Activated T-helper 17 cell treated with anti-CD3 and anti-CD28 coated beads, Interleukin-2, amount 50 U/mL, for 72 hours (primary cell): ENCODE results near the gene RASD1. TPM values are rescaled to one million over a fixed set of nuclear protein-coding genes. Genes with fewer than 3 reads are reported as not detected.
"Not testable (repeated sequence)": the region's sequence is repeated elsewhere in the genome, so short reads cannot be mapped to it uniquely, and the experiment has no call there.

Source experiments
- ATAC-seq: fragments of 150-1000 bp; cut with Tn5 transposase; replicated peaks from 2 replicates; pipeline ENCODE4 v1.10.0; 2021; ENCODE audit warnings: mild to moderate bottlenecking, moderate library complexity
- H3K27ac Mint-ChIP-seq: one replicate; pipeline ENCODE4 v1.8.0; 2022; ENCODE audit warnings: mixed read lengths
- H3K27me3 Mint-ChIP-seq: one replicate; pipeline ENCODE4 v1.8.0; 2022; ENCODE audit warnings: mixed read lengths
- H3K36me3 Mint-ChIP-seq: one replicate; pipeline ENCODE4 v1.8.0; 2022; ENCODE audit warnings: low read depth, mild to moderate bottlenecking, mixed read lengths
- H3K4me1 Mint-ChIP-seq: one replicate; pipeline ENCODE4 v1.8.0; 2022; ENCODE audit warnings: mixed read lengths
- H3K4me3 Mint-ChIP-seq: one replicate; pipeline ENCODE4 v1.8.0; 2022; ENCODE audit warnings: mild to moderate bottlenecking, mixed read lengths
- H3K9me3 Mint-ChIP-seq: one replicate; pipeline ENCODE4 v1.8.0; 2022; ENCODE audit warnings: mixed read lengths
- total RNA-seq, 2 donors: library from RNA; stranded (reverse); gene quantifications; one replicate each; pipeline ENCODE4 v1.2.3, GENCODE V29; 2022

Gene RASD1
- total RNA-seq, 2 donors from 2014 or later: 1.3 TPM

GRCh38 chr17:17466511-17466910 lies 29.7 kb downstream of the RASD1 start:
- Mint-ChIP-seq H3K36me3 (no peaks in the 10 kb centered on the region), H3K27me3 (peaks cover 20% of the 10 kb centered on the region), H3K27ac (no peak overlapping the region), H3K4me3 (no peak overlapping the region), H3K4me1 (no peaks in the 10 kb centered on the region), H3K9me3 (no peaks in the 10 kb centered on the region)
- ATAC-seq: no peak

- H3K4me3 Mint-ChIP-seq, H3K27ac Mint-ChIP-seq, H3K4me1 Mint-ChIP-seq, ATAC-seq, H3K36me3 Mint-ChIP-seq, H3K9me3 Mint-ChIP-seq: not testable (repeated sequence)
- peaks cover 16% of the 10 kb centered on the region for H3K27me3 Mint-ChIP-seq
Observed at GRCh38 chr17:17465878-17466277, 30.3 kb downstream of the RASD1 start.

- Mint-ChIP-seq H3K4me1 (peaks cover 5% of the 10 kb centered on the region), H3K27ac (no peak overlapping the region), H3K27me3 (peaks cover 16% of the 10 kb centered on the region), H3K36me3 (no peaks in the 10 kb centered on the region), H3K9me3 (peaks cover 5% of the 10 kb centered on the region), H3K4me3 (no peak overlapping the region)
- no peak for ATAC-seq
Observed at GRCh38 chr17:17463821-17464220, 32.4 kb downstream of the RASD1 start.

GRCh38 chr17:17462048-17462824 lies 34.0 kb downstream of the RASD1 start:
- Mint-ChIP-seq H3K27me3 (peaks cover 13% of the 10 kb centered on the region), H3K4me1 (peaks cover 5% of the 10 kb centered on the region), H3K4me3 (no peak overlapping the region), H3K9me3 (peaks cover 5% of the 10 kb centered on the region), H3K27ac (no peak overlapping the region), H3K36me3 (no peaks in the 10 kb centered on the region)
- no peak for ATAC-seq

- peaks cover 5% of the 10 kb centered on the region for H3K9me3 Mint-ChIP-seq
- ATAC-seq: no peak
- no peak overlapping the region for H3K4me3 Mint-ChIP-seq
- H3K36me3 Mint-ChIP-seq: no peaks in the 10 kb centered on the region
- no peak overlapping the region for H3K27ac Mint-ChIP-seq
- H3K4me1 Mint-ChIP-seq: peaks cover 5% of the 10 kb centered on the region
- peaks cover 9% of the 10 kb centered on the region for H3K27me3 Mint-ChIP-seq
Observed at GRCh38 chr17:17460038-17460437, 36.2 kb downstream of the RASD1 start.

GRCh38 chr17:17457680-17458079 lies 38.5 kb downstream of the RASD1 start:
- H3K4me1 Mint-ChIP-seq: peaks cover 5% of the 10 kb centered on the region
- no peak for ATAC-seq
- no peaks in the 10 kb centered on the region for H3K27me3 Mint-ChIP-seq
- no peak overlapping the region for H3K27ac Mint-ChIP-seq
- no peak overlapping the region for H3K4me3 Mint-ChIP-seq
- H3K9me3 Mint-ChIP-seq: peaks cover 5% of the 10 kb centered on the region
- H3K36me3 Mint-ChIP-seq: no peaks in the 10 kb centered on the region

- Mint-ChIP-seq H3K27me3 (no peaks in the 10 kb centered on the region), H3K36me3 (no peaks in the 10 kb centered on the region), H3K4me1 (peaks cover 5% of the 10 kb centered on the region), H3K27ac (no peak overlapping the region), H3K9me3 (peaks cover 5% of the 10 kb centered on the region), H3K4me3 (no peak overlapping the region)
- ATAC-seq: no peak
Observed at GRCh38 chr17:17456251-17456650, 39.9 kb downstream of the RASD1 start.

- Mint-ChIP-seq H3K36me3 (no peaks in the 10 kb centered on the region), H3K4me1 (peaks cover 4% of the 10 kb centered on the region), H3K4me3 (no peak overlapping the region), H3K27ac (no peak overlapping the region), H3K9me3 (peaks cover 3% of the 10 kb centered on the region), H3K27me3 (no peaks in the 10 kb centered on the region)
- no peak for ATAC-seq
Observed at GRCh38 chr17:17455173-17455572, 41.0 kb downstream of the RASD1 start.

- H3K36me3 Mint-ChIP-seq, H3K27ac Mint-ChIP-seq, H3K27me3 Mint-ChIP-seq, ATAC-seq, H3K4me1 Mint-ChIP-seq, H3K9me3 Mint-ChIP-seq, H3K4me3 Mint-ChIP-seq: not testable (repeated sequence)
Observed at GRCh38 chr17:17454700-17455099, 41.5 kb downstream of the RASD1 start.

- no peaks in the 10 kb centered on the region for H3K4me1 Mint-ChIP-seq
- H3K4me3 Mint-ChIP-seq: no peak overlapping the region
- no peak for ATAC-seq
- no peaks in the 10 kb centered on the region for H3K36me3 Mint-ChIP-seq
- no peaks in the 10 kb centered on the region for H3K27me3 Mint-ChIP-seq
- H3K27ac Mint-ChIP-seq: no peak overlapping the region
- H3K9me3 Mint-ChIP-seq: no peaks in the 10 kb centered on the region
Observed at GRCh38 chr17:17454276-17454675, 41.9 kb downstream of the RASD1 start.

- no peak overlapping the region for H3K27ac Mint-ChIP-seq
- no peak for ATAC-seq
- H3K27me3 Mint-ChIP-seq: no peaks in the 10 kb centered on the region
- no peak overlapping the region for H3K4me3 Mint-ChIP-seq
- no peaks in the 10 kb centered on the region for H3K4me1 Mint-ChIP-seq
- H3K36me3 Mint-ChIP-seq: no peaks in the 10 kb centered on the region
- no peaks in the 10 kb centered on the region for H3K9me3 Mint-ChIP-seq
Observed at GRCh38 chr17:17453088-17453487, 43.1 kb downstream of the RASD1 start.

- Mint-ChIP-seq H3K4me3 (no peak overlapping the region), H3K27ac (no peak overlapping the region), H3K9me3 (no peaks in the 10 kb centered on the region), H3K4me1 (no peaks in the 10 kb centered on the region), H3K36me3 (no peaks in the 10 kb centered on the region), H3K27me3 (peaks cover 5% of the 10 kb centered on the region)
- no peak for ATAC-seq
Observed at GRCh38 chr17:17448723-17449122, 47.5 kb downstream of the RASD1 start.

- Mint-ChIP-seq H3K27ac (no peak overlapping the region), H3K4me3 (no peak overlapping the region), H3K36me3 (no peaks in the 10 kb centered on the region), H3K4me1 (no peaks in the 10 kb centered on the region), H3K27me3 (peaks cover 5% of the 10 kb centered on the region), H3K9me3 (no peaks in the 10 kb centered on the region)
- no peak for ATAC-seq
Observed at GRCh38 chr17:17448076-17448475, 48.1 kb downstream of the RASD1 start.

GRCh38 chr17:17447264-17447663 lies 48.9 kb downstream of the RASD1 start:
- Mint-ChIP-seq H3K27me3 (peaks cover 5% of the 10 kb centered on the region), H3K4me3 (no peak overlapping the region), H3K9me3 (no peaks in the 10 kb centered on the region), H3K27ac (no peak overlapping the region), H3K36me3 (no peaks in the 10 kb centered on the region), H3K4me1 (no peaks in the 10 kb centered on the region)
- no peak for ATAC-seq

GRCh38 chr17:17446666-17447155 lies 49.5 kb downstream of the RASD1 start:
- ATAC-seq: no peak
- H3K27ac Mint-ChIP-seq: no peak overlapping the region
- peaks cover 5% of the 10 kb centered on the region for H3K27me3 Mint-ChIP-seq

More at GRCh38 chr17:17446666-17447155, 49.5 kb downstream of the RASD1 start:
- H3K36me3 Mint-ChIP-seq: no peaks in the 10 kb centered on the region
- H3K4me1 Mint-ChIP-seq: no peaks in the 10 kb centered on the region
- no peak overlapping the region for H3K4me3 Mint-ChIP-seq
- H3K9me3 Mint-ChIP-seq: no peaks in the 10 kb centered on the region
